Astrocyte of the spinal cord (primary cell): ENCODE results near the gene HYAL3.

Experiments
- DNase-seq: peaks from one replicate; pipeline ENCODE4 v3.0.0; 2011; ENCODE audit warnings: low read depth, low spot score
- H3K4me3 ChIP-seq: 2 replicates; pipeline ENCODE4 v1.5.1; 2011; ENCODE audit warnings: low read depth, mild to moderate bottlenecking, low read length, moderate library complexity
- CTCF ChIP-seq: IDR thresholded peaks from 2 replicates; pipeline ENCODE4 v1.5.1; 2012; ENCODE audit warnings: low read depth, mild to moderate bottlenecking, low read length, inconsistent platforms
- in situ Hi-C: cut with HindIII; loops from 2 replicates; pipeline ENCODE4 v1.10.0; 2017; ENCODE audit warnings: low sequenced_read_pairs

Gene HYAL3

GRCh38 chr3:50299929-50300680 lies 900 bp upstream of the HYAL3 start:
- in situ Hi-C loops = no loop called here
- H3K4me3 ChIP-seq = peak overlapping the region; percentile 77
- TF ChIP-seq CTCF = no peak
- DNase-seq = no peak

- TF ChIP-seq CTCF = no peak
- in situ Hi-C loops = no loop called here
- peak overlapping the region; percentile 77 for H3K4me3 ChIP-seq
- no peak for DNase-seq
Measured at GRCh38 chr3:50299638-50299928, 378 bp upstream of the HYAL3 start.

DNA sequence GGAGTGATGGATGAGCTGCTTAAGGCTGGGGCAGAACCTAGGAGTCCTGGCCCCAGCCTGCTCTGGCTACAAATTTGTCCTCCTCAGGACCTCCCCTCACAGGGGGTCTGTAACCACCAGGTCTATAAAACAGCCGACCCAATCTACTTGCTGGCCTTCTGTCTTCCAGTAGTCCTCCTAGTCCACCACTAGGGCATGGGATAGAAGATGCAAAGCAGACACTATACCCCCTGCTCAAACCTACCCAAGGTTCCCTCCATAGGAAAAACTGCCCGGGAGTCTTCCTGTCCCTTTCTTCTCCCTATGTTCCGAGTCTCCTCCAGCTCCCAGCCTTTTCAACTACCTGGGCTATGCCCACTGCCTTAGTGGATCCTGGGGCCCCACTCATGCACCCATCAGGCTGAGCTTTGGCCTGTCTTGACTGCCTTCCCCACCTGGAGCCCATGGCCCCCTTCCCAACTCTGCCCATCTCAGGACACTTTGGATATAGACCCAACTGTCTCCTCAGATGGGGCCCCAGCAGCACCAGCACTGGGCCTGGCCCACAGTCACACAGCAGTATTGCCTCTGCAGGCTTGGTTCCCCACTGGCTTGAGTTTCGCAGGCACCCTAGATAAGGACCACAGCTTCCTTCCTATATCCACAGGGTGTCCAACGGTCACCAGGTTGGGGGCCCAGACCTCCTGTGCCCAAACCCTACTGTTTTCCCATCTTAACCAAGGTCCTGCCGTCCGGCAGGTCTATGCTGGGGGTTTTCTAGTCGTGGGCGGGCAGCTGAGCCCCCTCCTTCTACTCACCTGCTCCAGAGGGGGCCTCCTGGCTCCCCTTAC lies 1.1 kb downstream of the HYAL3 start:
- no peak for DNase-seq
- peak overlapping the region; percentile 77 for H3K4me3 ChIP-seq
- in situ Hi-C loops = no loop called here
- peak; percentile 26 for TF ChIP-seq CTCF

- H3K4me3 ChIP-seq = no peak overlapping the region
- DNase-seq = no peak
- no peak for TF ChIP-seq CTCF
- in situ Hi-C loops = no loop called here
Measured at GRCh38 chr3:50297384-50297775, 1.8 kb downstream of the HYAL3 start.

GRCh38 chr3:50296721-50297383 lies 2.4 kb downstream of the HYAL3 start:
- DNase-seq = no peak
- no peak overlapping the region for H3K4me3 ChIP-seq
- in situ Hi-C loops = no loop called here
- no peak for TF ChIP-seq CTCF

DNA sequence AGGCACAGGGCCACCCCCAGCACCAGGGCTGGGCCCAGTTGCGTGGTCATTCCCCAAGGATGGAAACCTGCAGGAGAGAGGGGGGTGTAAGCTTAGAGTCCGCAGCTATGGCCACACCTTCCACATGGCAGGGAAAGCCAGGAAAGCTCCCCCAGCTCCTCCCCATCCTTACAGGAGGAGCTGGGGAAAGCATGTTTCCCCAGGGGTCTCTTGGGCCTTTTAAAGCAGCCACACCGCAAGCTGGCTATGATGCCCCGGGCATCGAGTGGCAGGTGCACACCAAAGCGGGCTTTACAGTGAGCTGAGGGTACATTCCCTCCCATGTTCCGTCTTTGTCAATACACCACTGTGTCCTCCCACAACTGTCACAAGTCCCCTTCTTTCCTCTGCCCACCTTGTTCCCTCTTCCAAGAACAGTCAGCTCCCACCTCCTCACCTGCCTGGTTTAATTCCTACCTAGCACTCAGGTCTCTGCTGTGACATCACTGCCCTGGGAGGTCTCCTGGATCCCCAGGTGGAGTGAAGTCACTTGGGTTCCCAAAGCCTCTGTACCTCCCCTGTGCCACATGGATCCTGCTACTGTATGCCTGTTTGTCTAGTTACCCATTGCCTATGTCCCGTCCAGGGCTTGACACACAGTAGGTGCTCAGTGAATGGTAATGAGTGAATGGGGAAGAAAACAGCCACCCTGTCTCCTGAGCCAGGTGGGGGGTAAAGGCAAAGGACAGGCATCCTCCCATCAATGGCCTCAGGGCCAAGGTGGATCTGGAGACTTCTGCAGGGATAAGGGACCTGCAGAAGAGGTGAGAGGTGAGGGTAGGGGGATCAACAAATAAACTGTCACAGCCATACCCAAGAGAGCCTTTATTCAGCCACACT lies 3.4 kb downstream of the HYAL3 start:
- no peak for DNase-seq
- in situ Hi-C loops = no loop called here
- no peak overlapping the region for H3K4me3 ChIP-seq
- TF ChIP-seq CTCF = no peak
